ENCODE data around the gene SOWAHC.
"Not testable (repeated sequence)": the region's sequence is repeated elsewhere in the genome, so short reads cannot be mapped to it uniquely, and the experiment has no call there.

SOWAHC gene, protein sequence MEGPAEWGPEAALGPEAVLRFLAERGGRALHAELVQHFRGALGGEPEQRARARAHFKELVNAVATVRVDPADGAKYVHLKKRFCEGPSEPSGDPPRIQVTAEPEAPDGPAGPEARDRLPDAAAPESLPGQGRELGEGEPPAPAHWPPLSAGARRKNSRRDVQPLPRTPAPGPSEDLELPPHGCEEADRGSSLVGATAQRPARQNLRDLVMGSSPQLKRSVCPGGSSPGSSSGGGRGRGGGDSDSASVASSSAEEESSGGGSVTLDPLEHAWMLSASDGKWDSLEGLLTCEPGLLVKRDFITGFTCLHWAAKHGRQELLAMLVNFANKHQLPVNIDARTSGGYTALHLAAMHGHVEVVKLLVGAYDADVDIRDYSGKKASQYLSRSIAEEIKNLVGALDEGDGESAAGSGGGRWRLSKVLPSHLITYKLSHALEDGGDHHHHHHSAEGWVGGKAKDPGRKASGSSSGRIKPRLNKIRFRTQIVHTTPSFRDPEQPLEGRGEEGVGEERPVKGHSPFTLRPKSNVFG

DNA sequence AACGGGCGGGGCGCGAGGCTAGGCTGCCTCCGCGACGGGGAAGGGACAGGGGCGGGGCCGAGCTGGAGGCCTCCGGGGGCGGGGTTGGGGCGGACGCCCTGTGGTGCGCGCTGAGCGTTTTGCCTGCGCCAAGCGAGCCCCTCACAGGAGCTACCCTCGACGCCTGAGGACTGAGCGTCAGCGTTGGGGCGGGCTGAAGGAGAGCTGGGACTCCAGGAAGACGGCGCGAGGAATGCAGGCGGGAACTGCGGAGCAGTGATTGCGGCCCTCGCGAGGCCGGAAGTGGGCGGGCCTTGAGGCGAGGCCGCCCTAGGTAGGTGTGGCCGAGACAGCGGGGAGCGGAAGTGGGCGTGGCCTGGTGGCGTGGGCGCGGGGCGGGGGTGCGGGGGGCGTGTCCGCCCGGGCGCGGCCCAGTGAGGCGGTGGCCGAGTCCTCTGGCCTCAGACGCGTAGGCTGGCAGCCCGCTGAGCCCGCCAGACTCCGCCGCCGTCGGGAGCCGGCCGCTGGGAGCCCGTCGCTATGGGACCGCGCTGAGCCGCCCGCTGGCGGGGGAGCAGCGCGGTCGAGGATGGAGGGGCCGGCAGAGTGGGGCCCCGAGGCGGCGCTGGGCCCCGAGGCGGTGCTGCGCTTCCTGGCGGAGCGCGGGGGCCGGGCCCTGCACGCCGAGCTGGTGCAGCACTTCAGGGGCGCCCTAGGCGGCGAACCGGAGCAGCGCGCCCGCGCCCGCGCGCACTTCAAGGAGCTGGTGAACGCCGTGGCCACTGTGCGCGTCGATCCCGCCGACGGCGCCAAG is at the start of gene SOWAHC, which contains the start of gene SEPTIN10:
Gene SOWAHC, plus strand, starts transcription at position 443 of the 793 bp plus-strand sequence. Its CDS starts 126 bp downstream, at position 569.
Gene SEPTIN10, minus strand, starts transcription at position 45 of the 793 bp plus-strand sequence. CDS start 139 bp downstream, outside the sequence.
- peak; percentile 82 to 90 for DNase-seq
- TF ChIP-seq POLR2A (IDR thresholded peaks at IDR 0.05; ENCODE audit: low read length) (no peak), GATA1 (IDR thresholded peaks at IDR 0.05; ENCODE audit: low read depth, low read length) (no peak)

DNA sequence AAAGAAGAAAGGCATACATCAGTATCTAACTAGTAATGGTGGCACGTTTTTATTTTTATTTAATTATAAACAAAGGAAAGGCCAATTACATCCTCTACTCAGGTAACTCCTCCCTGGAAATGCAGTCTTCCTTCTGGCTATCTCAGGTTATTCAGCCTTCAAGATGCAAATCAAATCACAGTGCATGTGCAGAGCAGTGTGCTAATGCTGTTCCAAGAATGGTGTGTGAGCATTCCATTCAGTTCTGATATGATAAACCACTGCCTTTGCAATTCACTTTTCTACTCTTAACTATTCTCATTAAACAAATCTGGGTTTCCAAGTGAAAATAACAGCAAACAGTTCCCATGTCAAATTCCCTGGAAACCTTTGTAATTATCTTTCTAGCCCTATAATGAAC is 38.8 kb upstream of the SOWAHC start:
- no peak for TF ChIP-seq POLR2A (IDR thresholded peaks at IDR 0.05; ENCODE audit: low read length)
- no peak for TF ChIP-seq GATA1 (IDR thresholded peaks at IDR 0.05; ENCODE audit: low read depth, low read length)
- no peak for DNase-seq

DNA sequence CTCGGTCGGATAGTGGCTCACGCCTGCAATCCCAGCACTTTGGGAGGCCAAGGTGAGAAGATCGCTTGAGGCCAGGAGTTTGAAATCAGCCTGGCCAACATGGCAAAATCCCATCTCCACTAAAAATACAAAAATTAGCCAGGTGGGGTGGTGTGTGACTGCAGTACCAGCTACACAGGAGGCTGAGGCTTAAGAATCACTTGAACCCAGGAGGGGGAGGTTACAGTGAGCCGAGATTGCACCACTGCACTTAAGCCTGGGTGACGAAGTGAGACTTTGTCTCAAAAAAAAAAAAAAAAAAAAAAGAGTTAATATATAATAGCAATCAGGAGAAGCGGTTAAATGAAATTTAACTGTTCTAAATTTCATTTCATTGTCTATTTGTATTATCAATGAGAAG is 36.5 kb upstream of the SOWAHC start:
- DNase-seq = not testable (repeated sequence)

DNA sequence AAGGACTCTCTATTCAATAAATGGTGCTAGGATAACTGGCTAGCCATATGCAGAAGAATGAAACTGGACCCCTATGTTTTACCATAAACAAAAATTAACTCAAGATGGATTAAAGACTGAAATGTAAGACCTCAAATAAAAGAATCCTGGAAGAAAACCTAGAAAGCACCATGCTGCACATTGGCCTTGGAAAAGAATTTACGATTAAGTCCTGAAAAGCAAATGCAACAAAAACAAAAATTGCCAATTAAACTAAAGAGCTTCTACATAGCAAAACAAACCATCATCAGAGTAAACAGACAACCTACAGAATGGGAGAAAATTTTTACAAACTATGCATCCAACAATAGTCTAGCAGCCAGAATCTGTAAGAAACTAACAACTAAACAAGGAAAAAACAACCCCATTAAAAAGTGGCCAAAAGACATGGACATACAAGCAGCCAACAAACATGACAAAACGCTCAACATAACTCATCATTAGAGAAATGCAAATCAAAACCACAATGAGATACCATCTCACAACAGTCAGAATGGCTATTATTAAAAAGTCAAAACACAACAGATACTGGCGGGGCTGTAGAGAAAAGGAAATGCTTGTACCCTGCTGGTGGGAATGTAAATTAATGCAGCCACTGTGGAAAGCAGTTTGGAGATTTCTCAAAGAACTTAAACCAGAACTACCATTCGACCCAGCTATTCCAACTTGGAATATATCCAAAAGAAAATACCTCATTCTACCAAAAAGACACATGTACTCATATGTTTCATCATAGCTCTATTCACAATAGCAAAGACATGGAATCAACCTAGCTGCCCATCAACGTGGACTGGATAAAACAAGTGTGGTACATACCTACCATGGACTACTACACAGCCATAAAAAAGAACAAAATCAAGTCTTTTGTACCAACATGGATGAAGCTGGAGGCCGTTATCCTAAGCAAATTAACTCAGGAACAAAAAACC is 31.0 kb upstream of the SOWAHC start:
- no peak for DNase-seq
- TF ChIP-seq GATA1 (IDR thresholded peaks at IDR 0.05; ENCODE audit: low read depth, low read length) (no peak), POLR2A (IDR thresholded peaks at IDR 0.05; ENCODE audit: low read length) (no peak)

DNA sequence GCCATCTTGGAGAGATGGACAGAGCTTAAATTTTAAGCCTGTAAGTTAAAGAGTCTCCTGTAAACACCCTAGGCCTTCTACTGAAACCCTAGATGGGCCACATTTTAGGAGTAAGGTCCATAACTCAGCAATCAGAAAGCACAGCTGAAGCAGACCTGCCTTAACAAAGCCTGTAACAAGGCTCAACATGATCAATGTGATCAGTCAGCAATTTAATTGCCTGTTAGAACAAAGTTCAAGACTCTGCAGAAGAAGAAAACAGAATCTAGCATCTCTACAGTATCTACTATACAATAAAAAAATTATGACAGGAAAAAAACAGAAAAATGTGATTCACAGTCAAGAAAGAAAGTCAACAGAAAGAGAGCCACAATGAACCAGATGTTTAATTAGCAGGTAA is 27.5 kb upstream of the SOWAHC start:
- DNase-seq = no peak

DNA sequence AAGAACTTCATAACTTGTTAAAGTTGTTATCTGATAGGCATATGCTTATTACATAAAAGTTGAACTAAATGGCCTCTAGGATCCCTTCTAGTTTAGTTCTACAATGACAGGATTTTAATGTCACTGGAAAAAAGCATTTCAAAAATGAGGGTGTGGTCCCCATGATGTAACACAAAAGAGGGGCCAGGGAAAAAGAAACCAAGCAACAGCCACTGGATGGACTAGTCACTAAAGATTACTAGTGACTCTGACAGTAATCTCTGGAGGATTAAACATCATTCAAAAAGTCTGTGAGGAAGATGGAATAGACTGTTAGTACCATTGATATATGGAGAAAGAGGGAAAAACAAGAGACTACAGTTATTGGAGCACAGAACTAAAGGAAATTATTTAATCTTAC is 23.0 kb upstream of the SOWAHC start:
- no peak for DNase-seq
- TF ChIP-seq POLR2A (IDR thresholded peaks at IDR 0.05; ENCODE audit: low read length) (no peak), GATA1 (IDR thresholded peaks at IDR 0.05; ENCODE audit: low read depth, low read length) (no peak)

More for the DNA sequence above, 27.5 kb upstream of the SOWAHC start:
- TF ChIP-seq POLR2A (IDR thresholded peaks at IDR 0.05; ENCODE audit: low read length) = no peak
- no peak for TF ChIP-seq GATA1 (IDR thresholded peaks at IDR 0.05; ENCODE audit: low read depth, low read length)

DNA sequence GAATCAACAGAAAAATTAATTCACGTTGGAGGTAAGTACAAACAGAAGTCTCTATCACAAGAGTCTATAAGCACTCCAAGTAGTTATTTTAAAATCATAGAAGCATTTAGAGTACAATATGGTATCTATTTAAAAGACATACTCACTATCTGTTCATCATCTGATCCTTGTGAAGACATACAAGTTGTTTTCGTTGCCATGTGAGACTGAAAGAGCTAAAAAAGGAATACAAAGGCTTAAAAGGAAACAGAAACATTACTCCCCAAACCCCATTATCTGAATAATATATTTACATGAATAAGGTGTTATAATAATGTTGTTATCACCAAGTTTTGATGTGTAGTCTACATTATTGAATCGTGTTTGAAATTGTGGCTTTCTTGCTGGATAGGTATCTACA is 21.3 kb upstream of the SOWAHC start:
- TF ChIP-seq GATA1 (IDR thresholded peaks at IDR 0.05; ENCODE audit: low read depth, low read length) (no peak), POLR2A (IDR thresholded peaks at IDR 0.05; ENCODE audit: low read length) (no peak)
- DNase-seq = no peak

DNA sequence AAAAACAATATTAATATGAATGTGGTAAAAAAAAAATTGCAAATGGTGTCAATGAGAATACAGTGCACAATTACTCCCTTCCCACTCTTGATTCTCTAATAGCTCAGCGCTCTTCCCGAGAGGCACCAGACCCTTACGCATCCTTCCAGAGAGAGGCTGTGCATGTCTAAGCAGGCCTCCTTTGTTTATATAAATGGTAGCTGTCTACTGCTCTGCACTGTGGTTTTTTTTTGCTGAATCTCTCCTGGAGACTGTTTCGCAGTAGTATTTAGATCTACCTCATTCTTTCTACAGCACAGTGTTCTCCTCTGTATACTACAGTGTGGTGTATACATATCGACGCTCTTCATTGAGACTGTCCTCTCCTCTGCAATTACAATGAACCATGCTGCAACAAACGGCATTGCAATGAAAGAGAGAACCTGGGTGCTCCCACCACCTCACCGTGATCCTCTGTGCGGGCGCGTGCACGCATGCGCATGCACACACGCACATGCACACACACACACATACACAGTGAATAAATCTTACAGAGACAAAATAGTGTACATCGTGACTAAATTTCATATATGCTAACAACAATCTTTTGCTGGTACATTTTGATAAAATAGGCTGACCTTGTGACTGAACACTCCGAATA is 19.8 kb upstream of the SOWAHC start:
- DNase-seq = no peak
- no peak for TF ChIP-seq GATA1 (IDR thresholded peaks at IDR 0.05; ENCODE audit: low read depth, low read length)
- no peak for TF ChIP-seq POLR2A (IDR thresholded peaks at IDR 0.05; ENCODE audit: low read length)

DNA sequence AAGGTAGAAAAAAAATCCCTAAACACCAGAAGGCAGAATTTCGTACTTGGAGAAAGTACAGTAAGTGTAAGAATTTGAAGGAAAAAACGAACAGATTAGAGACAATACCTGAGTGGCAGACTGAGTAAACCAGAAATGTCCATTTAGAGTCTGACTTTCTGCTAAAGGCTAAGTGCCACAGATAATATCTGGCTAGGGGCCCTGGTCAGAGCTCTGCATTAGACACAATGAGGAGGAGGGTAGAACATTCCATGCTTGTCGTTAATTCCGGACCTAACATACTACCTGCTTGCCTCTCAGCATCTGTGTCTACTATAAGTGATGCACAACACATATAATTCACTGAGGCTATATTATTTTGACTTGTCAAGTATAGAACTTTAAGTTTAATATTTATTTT is 18.5 kb upstream of the SOWAHC start:
- TF ChIP-seq GATA1 (IDR thresholded peaks at IDR 0.05; ENCODE audit: low read depth, low read length) (no peak), POLR2A (IDR thresholded peaks at IDR 0.05; ENCODE audit: low read length) (no peak)
- no peak for DNase-seq

DNA sequence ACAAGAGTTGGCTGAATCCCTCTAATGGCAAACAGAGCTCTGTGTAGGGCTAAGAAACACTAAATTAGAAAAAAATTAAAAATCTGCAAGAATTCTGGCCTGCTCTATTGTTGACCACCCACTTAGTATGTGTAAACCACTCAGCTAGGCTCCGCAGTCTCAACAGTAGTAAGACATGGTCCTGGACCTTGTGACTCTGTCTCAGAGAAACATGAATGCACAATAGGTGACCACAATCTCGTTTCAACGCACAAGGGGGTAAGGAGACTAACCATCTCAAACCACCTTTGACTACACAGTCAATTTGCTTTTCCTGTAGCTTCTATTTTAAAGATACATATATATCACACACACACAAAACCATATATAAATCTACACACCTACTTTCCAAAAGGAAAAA is 16.9 kb upstream of the SOWAHC start:
- no peak for DNase-seq
- no peak for TF ChIP-seq POLR2A (IDR thresholded peaks at IDR 0.05; ENCODE audit: low read length)
- no peak for TF ChIP-seq GATA1 (IDR thresholded peaks at IDR 0.05; ENCODE audit: low read depth, low read length)

DNA sequence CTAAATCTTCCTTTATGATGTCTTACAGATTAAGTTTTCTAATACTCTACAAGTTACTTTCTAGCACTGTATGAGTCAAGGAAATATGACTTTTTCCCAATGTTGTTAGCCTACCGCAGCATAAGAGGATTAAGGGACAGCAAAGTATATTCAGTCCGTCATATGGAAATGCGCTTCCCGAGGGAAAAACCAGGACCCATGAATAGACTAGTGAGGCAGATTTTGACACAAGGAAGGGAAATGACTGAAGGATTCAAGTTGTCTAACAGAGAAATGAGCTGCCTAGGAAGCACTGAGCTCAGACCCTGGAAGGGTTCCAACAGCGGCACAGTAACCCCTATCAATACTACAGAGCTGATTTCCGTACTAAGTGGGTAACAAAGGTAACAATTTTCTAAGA is 12.4 kb upstream of the SOWAHC start:
- no peak for DNase-seq
- no peak for TF ChIP-seq POLR2A (IDR thresholded peaks at IDR 0.05; ENCODE audit: low read length)
- no peak for TF ChIP-seq GATA1 (IDR thresholded peaks at IDR 0.05; ENCODE audit: low read depth, low read length)

DNA sequence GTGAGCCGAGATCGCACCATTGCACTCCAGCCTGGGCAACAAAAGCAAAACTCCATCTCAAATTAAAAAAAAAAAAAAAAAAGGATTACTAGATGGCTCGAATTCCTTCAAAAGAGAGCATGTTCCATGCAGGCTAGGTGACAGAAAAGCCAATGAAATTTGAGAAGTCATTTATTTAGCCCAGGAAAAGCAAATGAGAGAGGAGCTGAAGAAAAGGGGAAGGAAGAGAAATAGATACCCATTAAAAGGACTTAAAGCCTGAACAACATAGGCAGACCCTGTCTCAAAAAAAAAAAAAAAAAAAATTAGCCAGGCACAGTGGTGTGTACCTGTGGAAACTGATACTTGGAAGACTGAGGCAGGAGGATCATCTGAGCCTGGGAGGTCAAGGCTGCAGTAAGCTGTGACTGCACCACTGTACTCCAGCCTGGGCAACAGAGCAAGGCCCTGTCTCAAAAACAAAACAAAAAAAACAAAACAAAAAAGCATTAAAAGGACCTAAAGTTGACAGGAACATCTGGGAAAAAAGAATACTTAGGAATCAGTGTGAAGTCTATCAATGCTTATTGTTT is 11.5 kb upstream of the SOWAHC start:
- TF ChIP-seq GATA1 (IDR thresholded peaks at IDR 0.05; ENCODE audit: low read depth, low read length) (no peak), POLR2A (IDR thresholded peaks at IDR 0.05; ENCODE audit: low read length) (no peak)
- no peak for DNase-seq

DNA sequence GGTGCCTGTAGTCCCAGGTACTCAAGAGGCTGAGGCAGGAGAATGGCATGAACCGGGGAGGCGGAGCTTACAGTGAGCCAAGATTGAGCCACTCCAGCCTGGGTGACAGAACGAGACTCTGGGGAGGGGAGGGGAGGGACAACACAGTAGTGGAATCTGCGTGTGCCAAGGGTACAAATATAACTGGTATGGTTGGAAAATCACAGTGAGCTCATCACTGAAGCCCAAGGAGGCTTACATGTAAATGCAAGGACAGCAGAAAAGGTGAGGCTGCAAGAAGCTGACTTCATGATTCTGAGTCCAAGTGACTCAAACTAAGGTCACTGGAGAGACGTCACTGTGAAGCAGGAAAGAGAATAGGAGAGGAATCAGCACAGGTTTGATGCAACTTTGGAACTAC is 9.6 kb upstream of the SOWAHC start:
- TF ChIP-seq POLR2A (IDR thresholded peaks at IDR 0.05; ENCODE audit: low read length) (no peak), GATA1 (IDR thresholded peaks at IDR 0.05; ENCODE audit: low read depth, low read length) (no peak)
- DNase-seq = no peak
